MG63 (cell line): ENCODE data around the gene RNPEPL1. TPM values are rescaled to one million over a fixed set of nuclear protein-coding genes. Genes with fewer than 3 reads are reported as not detected.

Source experiments
- DNase-seq: peaks from one replicate; pipeline ENCODE4 v3.0.0-alpha.2; 2020
- H3K27me3 ChIP-seq: fragments of 250-450 bp; sonication (Bioruptor Pico); 2 replicates; pipeline ENCODE4 v1.5.1; 2020; ENCODE audit warnings: mild to moderate bottlenecking, moderate library complexity
- H3K36me3 ChIP-seq: fragments of 250-450 bp; sonication (Bioruptor Pico); 2 replicates; pipeline ENCODE4 v1.5.1; 2020; ENCODE audit warnings: mild to moderate bottlenecking, moderate library complexity
- H3K4me3 ChIP-seq: fragments of 250-450 bp; sonication (Bioruptor Pico); 2 replicates; pipeline ENCODE4 v1.5.1; 2020; ENCODE audit warnings: mild to moderate bottlenecking, moderate library complexity
- H3K9me3 ChIP-seq: fragments of 250-450 bp; sonication (Bioruptor Pico); 2 replicates; pipeline ENCODE4 v1.5.1; 2020; ENCODE audit warnings: mild to moderate bottlenecking, moderate library complexity
- total RNA-seq: library from RNA; depleted of rRNA; stranded (reverse); fragments of >200 nt; shearing (Covaris generic); gene quantifications from 2 replicates; pipeline ENCODE4 v1.2.3, GENCODE V29; 2014; ENCODE audit warnings: low replicate concordance

The RNPEPL1 gene
- total RNA-seq, 1 experiment from 2014 or later = 13.6 TPM

DNA sequence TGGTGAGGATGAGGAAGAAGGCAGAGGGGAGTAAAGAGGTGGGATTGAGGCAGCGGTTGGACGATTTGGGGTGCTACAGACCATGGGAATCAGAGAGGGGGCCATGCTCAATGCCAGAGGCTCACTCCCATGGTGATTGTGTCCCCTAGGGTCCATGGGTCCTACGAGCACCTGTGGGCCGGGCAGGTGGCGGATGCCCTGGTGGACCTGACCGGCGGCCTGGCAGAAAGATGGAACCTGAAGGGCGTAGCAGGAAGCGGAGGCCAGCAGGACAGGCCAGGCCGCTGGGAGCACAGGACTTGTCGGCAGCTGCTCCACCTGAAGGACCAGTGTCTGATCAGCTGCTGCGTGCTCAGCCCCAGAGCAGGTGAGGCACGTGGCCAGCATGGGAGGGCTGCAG is 23.5 kb downstream of the RNPEPL1 start:
- DNase-seq = no peak
- no peak overlapping the region for H3K4me3 ChIP-seq

DNA sequence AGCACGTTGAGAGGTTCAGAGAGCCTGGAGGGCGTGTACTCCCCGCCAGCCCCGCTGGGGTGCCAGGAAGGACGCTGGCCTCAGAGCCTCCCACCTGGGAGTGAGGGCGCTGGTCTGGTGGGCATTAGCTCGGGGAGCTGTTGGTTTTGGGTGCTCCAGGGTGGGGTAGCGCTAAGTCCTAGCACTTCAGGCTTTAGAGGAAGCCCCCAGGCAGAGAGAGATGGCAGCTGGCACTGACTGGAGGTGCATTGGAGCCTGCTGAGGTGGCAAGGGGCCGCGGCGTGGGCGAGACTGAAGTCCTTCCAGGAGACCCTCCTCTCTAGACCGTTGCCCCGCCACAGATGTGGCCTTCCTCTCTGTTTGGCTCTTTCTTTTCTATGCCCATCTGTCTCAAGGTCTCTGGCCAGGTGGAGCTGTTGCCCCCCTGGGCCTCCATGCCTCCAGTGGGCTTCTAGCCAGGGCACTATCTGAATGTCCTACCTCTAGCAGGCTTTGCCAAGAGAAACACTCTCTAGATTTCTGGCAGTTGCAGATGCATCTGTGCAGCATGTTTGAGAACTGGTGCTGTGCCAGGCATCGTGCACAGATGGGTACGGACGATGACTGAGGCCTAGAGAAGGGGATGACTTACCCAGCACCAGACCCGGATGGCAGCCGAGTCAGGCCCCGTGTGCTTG is 24.9 kb downstream of the RNPEPL1 start:
- H3K36me3 ChIP-seq = peaks cover 3% of the 10 kb centered on the region
- no peaks in the 10 kb centered on the region for H3K9me3 ChIP-seq
- H3K4me3 ChIP-seq = no peak overlapping the region
- no peaks in the 10 kb centered on the region for H3K27me3 ChIP-seq
- DNase-seq = no peak

More for the DNA sequence above, 23.5 kb downstream of the RNPEPL1 start:
- Histone ChIP-seq H3K9me3 (no peaks in the 10 kb centered on the region), H3K36me3 (peaks cover 3% of the 10 kb centered on the region), H3K27me3 (no peaks in the 10 kb centered on the region)

DNA sequence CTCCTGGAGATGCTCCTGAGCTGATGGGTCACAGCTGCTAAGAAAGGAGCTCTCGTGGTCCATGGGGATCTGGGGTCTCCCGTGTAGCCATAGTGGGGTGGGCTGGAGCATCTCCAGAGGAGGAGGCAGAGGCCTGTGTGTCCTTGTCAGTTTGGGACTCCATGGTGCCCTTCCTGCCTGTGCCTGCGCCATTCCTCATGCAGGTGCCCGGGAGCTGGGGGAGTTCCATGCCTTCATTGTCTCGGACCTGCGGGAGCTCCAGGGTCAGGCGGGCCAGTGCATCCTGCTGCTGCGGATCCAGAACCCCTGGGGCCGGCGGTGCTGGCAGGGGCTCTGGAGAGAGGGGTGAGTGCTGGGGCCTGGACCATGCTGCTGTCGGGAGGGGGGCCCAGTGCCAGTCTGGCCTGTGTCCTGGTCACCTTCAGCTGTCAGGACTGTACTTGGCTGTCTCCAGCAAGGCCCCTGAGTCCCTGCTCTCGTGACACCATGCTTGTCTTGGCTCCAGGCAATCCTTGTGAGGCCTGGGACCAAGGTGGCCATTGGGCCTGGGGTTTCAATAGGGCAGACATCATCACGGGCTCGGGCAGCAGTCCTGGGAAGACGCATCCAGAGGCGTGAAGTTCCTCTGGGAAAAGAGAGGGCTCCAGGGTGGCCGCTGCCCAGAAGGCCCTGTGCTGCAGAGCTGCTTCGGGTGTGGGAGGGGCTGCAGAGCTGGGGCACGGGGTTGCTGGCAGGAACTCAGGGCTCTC is 25.6 kb downstream of the RNPEPL1 start:
- DNase-seq = no peak
- Histone ChIP-seq H3K4me3 (no peak overlapping the region), H3K9me3 (no peaks in the 10 kb centered on the region), H3K27me3 (no peaks in the 10 kb centered on the region), H3K36me3 (peaks cover 3% of the 10 kb centered on the region)

DNA sequence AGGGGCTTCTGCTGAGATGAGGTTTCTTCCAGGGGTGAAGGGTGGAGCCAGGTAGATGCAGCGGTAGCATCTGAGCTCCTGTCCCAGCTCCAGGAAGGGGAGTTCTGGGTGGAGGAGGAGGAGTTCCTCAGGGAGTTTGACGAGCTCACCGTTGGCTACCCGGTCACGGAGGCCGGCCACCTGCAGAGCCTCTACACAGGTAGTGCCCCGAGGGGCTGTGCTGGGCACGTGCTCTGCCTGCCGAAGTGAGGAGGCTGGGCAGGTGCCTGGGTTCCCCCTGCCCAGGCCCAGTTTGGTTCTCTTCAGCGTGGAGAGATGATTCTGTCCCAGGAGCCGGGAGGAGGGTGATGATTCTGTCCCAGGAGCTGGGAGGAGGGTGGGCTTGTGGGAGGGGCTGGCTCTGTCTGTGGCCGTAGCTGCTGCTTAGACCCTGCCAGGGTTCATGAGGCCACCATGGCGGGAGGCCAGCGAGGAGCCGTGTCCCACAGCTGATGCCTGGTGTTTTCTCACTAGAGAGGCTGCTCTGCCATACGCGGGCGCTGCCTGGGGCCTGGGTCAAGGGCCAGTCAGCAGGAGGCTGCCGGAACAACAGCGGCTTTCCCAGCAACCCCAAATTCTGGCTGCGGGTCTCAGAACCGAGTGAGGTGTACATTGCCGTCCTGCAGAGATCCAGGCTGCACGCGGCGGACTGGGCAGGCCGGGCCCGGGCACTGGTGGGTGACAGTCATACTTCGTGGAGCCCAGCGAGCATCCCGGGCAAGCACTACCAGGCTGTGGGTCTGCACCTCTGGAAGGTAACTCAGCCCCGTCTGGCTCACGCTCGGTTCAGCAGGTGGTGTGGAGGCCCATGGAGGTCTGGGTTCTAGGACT is 26.5 kb downstream of the RNPEPL1 start:
- Histone ChIP-seq H3K36me3 (no peaks in the 10 kb centered on the region; the same call in 1 of the 2 replicates), H3K27me3 (no peaks in the 10 kb centered on the region), H3K4me3 (no peak overlapping the region), H3K9me3 (no peaks in the 10 kb centered on the region)
- DNase-seq = no peak

DNA sequence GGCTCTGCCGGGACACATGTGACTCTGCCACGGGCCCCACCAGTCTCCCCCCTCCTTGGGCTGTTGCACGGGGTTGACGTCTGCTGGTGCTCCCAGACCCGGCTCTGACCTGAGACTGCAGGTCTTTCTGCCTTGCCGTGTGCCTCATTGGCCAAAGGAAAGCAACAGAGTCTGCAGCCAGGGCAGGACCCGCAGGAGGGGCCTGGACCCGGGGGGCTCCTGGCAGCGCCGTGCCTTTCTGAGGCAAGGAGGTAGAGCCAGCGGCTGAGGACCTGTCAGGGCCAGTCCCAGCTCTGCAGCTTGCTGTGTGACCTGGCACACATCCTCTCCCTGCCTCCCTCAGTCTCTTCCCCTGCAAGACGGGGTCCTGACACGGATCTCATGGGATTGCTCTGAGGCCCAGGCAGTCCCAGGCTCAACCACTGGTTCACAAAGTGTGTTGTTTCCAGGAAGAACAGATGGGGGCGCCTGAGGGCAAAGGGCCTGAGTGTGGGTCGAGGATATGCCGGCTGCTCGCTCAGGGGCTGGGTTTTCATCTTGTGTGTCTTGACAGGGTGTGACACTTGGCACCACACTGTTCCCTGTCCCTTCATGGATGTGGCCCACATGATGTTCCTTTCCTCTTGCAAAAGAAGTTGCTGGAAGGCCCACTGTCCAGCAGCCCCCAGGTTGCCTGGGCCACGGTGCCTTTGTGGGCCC is 27.2 kb downstream of the RNPEPL1 start:
- no peak for DNase-seq
- Histone ChIP-seq H3K4me3 (no peak overlapping the region), H3K9me3 (no peaks in the 10 kb centered on the region), H3K36me3 (no peaks in the 10 kb centered on the region; the same call in 1 of the 2 replicates), H3K27me3 (no peaks in the 10 kb centered on the region)

DNA sequence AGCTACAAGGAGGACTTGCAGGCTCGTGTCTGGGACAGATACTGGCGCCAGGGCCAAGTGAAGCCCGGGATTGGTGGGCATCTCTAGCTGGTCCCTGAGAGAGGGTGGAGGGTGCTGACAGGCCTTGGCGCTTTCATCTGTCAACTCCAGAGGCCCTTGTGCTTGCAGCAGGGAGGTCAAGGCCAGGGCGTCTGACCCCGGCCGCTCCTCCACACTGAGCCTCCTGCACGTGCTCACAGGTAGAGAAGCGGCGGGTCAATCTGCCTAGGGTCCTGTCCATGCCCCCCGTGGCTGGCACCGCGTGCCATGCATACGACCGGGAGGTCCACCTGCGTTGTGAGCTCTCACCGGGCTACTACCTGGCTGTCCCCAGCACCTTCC is 27.8 kb downstream of the RNPEPL1 start:
- Histone ChIP-seq H3K9me3 (no peaks in the 10 kb centered on the region), H3K4me3 (no peak overlapping the region), H3K27me3 (no peaks in the 10 kb centered on the region), H3K36me3 (no peaks in the 10 kb centered on the region)
- DNase-seq = no peak

DNA sequence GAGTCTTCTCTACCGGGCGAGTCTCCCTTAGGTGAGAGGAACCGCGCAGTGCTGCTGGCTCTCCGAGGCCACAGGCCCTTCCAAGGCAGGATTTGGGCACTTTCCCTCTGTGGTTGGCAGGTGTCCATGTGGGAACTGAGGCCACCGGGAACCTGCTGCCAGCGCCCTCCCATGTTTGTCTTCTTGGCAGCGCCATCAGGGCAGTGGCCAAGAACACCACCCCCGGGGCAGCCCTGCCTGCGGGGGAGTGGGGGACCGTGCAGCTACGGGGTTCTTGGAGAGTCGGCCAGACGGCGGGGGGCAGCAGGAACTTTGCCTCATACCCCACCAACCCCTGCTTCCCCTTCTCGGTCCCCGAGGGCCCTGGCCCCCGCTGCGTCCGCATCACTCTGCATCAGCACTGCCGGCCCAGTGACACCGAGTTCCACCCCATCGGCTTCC is 28.2 kb downstream of the RNPEPL1 start:
- Histone ChIP-seq H3K27me3 (no peaks in the 10 kb centered on the region), H3K9me3 (no peaks in the 10 kb centered on the region), H3K4me3 (no peak overlapping the region), H3K36me3 (no peaks in the 10 kb centered on the region)
- no peak for DNase-seq

DNA sequence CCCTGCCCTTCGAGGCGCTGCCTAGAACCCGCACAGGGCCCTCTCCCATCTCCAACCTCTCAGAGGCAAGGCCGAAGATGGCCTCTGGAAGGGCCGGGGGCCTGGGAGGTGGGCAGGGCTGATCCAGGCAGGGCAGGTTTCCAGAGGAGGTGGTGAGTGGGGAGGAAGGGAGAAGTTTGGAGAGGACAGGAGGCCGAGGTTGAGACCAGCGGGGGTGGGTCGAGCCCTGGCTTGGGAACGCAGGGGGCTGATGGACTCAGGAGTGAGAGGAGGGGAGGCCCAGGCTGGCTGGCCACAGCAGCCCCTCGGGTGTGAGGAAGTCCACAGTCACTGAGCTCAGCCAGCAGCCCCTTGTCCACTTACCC is 28.8 kb downstream of the RNPEPL1 start:
- DNase-seq = no peak
- Histone ChIP-seq H3K4me3 (no peak overlapping the region), H3K36me3 (no peaks in the 10 kb centered on the region), H3K9me3 (no peaks in the 10 kb centered on the region), H3K27me3 (no peaks in the 10 kb centered on the region)

DNA sequence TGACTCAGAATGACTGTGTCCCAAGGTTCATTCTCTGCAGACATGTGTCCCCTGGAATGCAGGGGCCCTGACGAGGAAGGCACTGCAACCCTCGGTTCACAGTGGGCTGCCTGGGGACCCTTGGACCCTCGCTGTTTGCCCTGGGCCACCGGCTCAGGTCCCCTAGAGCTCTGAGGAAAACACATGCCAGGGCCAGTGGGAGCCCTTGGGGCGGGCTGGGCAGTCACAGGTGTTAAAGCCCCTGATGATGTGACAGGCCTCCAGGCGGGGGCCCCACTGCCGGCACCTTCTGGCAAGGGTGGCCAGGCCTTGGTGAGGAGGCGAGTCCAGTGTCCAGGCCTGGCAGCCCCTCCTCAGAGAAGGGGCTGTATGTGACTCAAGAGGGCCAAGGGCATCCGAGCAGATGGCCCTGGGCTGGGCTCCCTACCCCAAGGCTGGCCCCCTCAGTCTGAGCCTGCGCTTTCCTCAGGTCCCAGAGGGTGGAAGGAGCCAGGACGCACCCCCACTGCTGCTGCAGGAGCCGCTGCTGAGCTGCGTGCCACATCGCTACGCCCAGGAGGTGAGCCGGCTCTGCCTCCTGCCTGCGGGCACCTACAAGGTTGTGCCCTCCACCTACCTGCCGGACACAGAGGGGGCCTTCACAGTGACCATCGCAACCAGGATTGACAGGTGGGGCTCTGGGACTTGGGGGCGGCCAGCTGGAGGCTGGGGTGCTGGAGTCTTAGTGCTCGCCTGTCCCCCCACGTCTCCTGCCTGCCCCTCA is 29.3 kb downstream of the RNPEPL1 start:
- Histone ChIP-seq H3K27me3 (no peaks in the 10 kb centered on the region), H3K36me3 (no peaks in the 10 kb centered on the region), H3K4me3 (no peak overlapping the region), H3K9me3 (no peaks in the 10 kb centered on the region)
- no peak for DNase-seq

DNA sequence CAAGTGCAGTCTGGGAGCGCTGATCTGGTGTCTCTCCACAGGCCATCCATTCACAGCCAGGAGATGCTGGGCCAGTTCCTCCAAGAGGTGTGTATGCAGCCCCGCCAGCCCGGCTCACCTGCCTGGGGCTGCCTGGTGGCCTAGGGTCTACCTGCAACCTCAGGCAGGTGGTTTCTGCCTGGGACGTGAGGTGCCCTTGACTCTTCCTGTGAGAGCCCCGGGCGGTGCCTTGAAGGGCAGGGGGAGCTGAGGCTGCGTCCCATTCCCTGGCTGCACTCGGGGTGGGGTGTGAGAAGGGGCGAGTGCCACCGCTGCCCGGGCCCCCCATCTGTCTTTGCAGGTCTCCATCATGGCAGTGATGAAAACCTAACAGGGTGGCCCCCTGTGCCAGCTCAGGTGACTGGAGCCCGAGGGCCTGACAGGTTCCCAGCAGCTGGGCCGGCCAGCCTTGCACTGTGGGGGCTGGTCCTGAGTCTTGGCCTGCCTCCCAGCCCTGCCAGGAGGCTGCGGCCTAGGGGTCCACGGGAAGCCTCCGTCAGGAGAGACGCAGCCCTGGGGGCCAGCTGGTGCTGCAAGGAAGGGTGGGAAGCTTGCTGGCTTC is 30.1 kb downstream of the RNPEPL1 start:
- no peak for DNase-seq

DNA sequence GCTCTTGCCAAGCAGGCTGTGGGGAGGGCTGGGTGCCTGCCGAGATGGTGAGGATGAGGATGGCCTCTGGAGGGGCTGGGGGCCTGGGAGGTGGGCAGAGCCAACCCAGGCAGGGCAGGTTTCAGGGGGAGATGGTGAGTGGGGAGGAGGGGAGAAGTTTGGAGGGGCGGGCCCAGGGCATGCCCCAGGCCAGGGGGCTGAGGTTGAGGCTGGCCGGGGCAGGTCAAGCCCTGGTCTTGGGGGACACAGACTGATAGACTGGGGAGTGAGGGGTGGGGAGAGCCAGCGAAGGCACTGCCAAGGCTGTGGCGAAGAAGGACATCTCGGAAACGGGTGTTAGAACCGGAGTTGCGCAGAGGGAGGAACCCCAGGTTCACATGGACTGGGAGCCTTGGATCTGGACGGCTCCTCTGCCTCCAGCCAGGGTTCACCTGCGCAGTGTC is 30.9 kb downstream of the RNPEPL1 start:
- Histone ChIP-seq H3K36me3 (no peaks in the 10 kb centered on the region), H3K9me3 (no peaks in the 10 kb centered on the region), H3K4me3 (no peak overlapping the region), H3K27me3 (no peaks in the 10 kb centered on the region)
- DNase-seq = no peak

More for the DNA sequence above, 30.1 kb downstream of the RNPEPL1 start:
- no peaks in the 10 kb centered on the region for H3K36me3 ChIP-seq
- no peaks in the 10 kb centered on the region for H3K9me3 ChIP-seq
- no peak overlapping the region for H3K4me3 ChIP-seq
- no peaks in the 10 kb centered on the region for H3K27me3 ChIP-seq

DNA sequence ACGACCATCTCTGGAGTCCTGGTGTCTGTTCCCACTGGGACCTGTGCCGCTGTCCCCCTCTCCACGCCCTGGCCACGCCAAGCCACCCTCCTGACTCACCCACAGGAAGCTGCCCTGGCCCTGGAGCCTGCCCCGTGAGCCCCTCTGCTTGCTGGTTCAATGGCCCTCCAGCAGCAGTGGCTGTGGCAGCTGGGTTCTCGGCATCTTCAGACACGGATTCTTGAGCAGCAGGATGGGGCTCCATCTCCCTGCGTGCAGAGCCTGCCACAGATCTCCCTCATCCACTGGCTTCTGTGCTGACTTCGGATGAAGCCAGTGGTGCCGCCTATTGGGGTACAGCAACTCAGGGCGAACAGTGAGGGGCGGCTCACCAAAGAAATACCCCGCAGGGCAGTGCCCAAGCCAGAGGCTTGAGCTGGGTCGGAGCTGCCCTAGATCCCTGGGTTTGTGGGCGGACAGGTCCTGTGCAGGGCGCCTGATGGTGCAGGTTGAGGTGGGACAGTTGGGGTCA is 32.2 kb downstream of the RNPEPL1 start:
- no peak overlapping the region for H3K4me3 ChIP-seq
- H3K27me3 ChIP-seq = no peaks in the 10 kb centered on the region
- H3K36me3 ChIP-seq = no peaks in the 10 kb centered on the region
- no peaks in the 10 kb centered on the region for H3K9me3 ChIP-seq
- no peak for DNase-seq

DNA sequence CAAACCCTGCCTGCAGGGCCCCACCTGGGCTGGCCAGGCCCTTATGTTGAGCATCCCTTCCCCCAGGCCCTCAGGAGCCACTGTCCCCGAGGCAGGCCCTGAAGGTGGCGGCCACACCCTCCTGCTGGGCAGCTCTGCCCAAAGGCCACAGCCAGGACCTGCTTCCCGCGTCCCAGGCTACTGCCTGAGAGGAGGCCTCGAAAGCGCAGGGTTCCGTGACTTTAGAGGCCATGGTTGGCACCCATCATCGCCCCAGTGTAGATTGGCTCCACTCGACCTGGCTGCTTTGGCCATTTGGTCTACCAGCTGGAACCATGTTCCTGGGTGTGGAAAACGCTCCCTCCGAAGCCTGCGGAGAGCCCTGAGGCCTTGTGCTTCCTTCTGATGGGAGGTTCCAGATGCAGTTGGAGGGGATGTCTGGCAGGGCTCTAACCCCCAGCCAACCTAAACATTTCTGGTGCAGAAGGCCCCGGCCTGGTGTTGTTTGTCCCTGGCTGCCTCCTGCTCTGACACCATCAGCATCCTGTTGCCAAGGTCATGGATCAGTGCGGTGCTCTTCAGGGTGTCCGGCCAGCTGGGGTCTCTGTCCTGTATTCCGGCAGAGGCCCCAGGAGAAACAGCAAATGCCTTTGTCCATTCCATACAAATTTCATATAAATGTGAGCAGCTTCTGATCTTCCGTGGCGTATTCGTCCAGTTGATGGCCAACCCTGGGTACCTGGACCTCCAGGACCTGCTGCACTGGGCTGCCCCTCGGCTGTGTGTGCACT is 33.0 kb downstream of the RNPEPL1 start:
- Histone ChIP-seq H3K9me3 (no peaks in the 10 kb centered on the region), H3K27me3 (no peaks in the 10 kb centered on the region), H3K4me3 (no peak overlapping the region), H3K36me3 (no peaks in the 10 kb centered on the region)
- no peak for DNase-seq

DNA sequence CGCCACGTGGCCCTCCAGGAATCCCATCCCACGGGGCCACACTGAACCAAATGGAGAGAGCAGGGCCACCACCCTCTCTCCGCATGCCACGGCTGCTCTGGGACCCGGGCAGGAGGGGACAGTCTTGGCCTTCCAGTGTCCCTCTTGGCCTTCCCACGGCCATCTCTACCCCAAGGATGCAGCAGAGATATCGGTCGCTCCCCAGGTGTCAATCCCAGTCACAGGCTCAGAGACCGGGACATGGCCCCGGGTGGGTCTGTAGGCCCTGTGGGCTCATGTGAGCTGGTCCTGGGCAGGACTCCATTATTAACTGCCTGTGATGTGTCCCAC is 33.5 kb downstream of the RNPEPL1 start:
- Histone ChIP-seq H3K9me3 (no peaks in the 10 kb centered on the region), H3K27me3 (no peaks in the 10 kb centered on the region), H3K4me3 (no peak overlapping the region), H3K36me3 (no peaks in the 10 kb centered on the region)
- no peak for DNase-seq
